K562 (cell line): Measurements from ENCODE around the gene GPR4. TPM values are rescaled to one million over a fixed set of nuclear protein-coding genes. Genes with fewer than 3 reads are reported as not detected.

Source experiments
- LCOR ChIP-seq: sonication (generic); formaldehyde crosslinking; IDR thresholded peaks from 2 replicates; pipeline ENCODE4 v1.8.0; 2022; ENCODE audit warnings: mild to moderate bottlenecking, missing genetic modification reagents
- MCM2 ChIP-seq: fragments of 450-650 bp; IDR thresholded peaks from 2 replicates; pipeline ENCODE4 v1.6.1; 2017; ENCODE audit warnings: low read depth, mild to moderate bottlenecking
- NUFIP1 ChIP-seq: fragments of 450-650 bp; IDR thresholded peaks from 2 replicates; pipeline ENCODE4 v1.6.1; 2018; ENCODE audit not compliant: partially characterized antibody
- PHF20 ChIP-seq: fragments of 450-650 bp; IDR thresholded peaks from 2 replicates; pipeline ENCODE4 v1.6.1; 2018; ENCODE audit not compliant: partially characterized antibody
- POLR3G ChIP-seq: IDR thresholded peaks from 2 replicates; pipeline ENCODE4 v1.6.1; 2011; ENCODE audit not compliant: insufficient read length, insufficient replicate concordance; ENCODE audit errors: extremely low read depth
- RBFOX2 ChIP-seq: fragments of 200-400 bp; formaldehyde crosslinking; IDR thresholded peaks from 2 replicates; pipeline ENCODE4 v1.6.1; 2017; ENCODE audit warnings: low read depth, mild to moderate bottlenecking, low read length, moderate library complexity
- RNF2 ChIP-seq: sonication (generic); IDR thresholded peaks from 2 replicates; pipeline ENCODE4 v1.6.1; 2016
- SNIP1 ChIP-seq: fragments of 450-650 bp; IDR thresholded peaks from 2 replicates; pipeline ENCODE4 v1.7.1; 2017; ENCODE audit warnings: low read depth, mild to moderate bottlenecking
- SRSF1 ChIP-seq: fragments of 200-400 bp; formaldehyde crosslinking; IDR thresholded peaks from 2 replicates; pipeline ENCODE4 v1.6.1; 2017; ENCODE audit warnings: mild to moderate bottlenecking, low read depth, low read length, moderate library complexity
- TFAM ChIP-seq: fragments of 250-450 bp; sonication (Bioruptor Pico); conservative IDR thresholded peaks from 2 replicates; pipeline ENCODE4 v1.5.0; 2021; ENCODE audit warnings: mild to moderate bottlenecking, moderate library complexity
- YY1 ChIP-seq, 3 experiments: IDR thresholded peaks; 2 replicates each; pipeline ENCODE4 v1.6.1; 2011; ENCODE audit warnings: low read length in 2 of 3, mild to moderate bottlenecking in 2 of 3, moderate library complexity in 2 of 3, borderline replicate concordance in 1 of 3, control low read depth in 1 of 3, low read depth in 1 of 3; ENCODE audit not compliant: insufficient read depth in 3 of 3, insufficient replicate concordance in 2 of 3, control insufficient read depth in 1 of 3, insufficient read length in 1 of 3; ENCODE audit errors: extremely low read depth in 1 of 3
- ZNF134 ChIP-seq: fragments of 250-450 bp; sonication (Bioruptor Pico); conservative IDR thresholded peaks from 2 replicates; pipeline ENCODE4 v1.4.0; 2020
- ZNF184 ChIP-seq: sonication (generic); formaldehyde crosslinking; IDR thresholded peaks from 2 replicates; pipeline ENCODE4 v1.5.0; 2020; ENCODE audit warnings: missing genetic modification reagents
- ZNF24 ChIP-seq: fragments of 450-650 bp; IDR thresholded peaks from 2 replicates; pipeline ENCODE4 v1.6.1; 2016
- ZNF311 ChIP-seq: fragments of 250-450 bp; sonication (Bioruptor Pico); IDR thresholded peaks from 2 replicates; pipeline ENCODE4 v1.4.0; 2020; ENCODE audit warnings: mild to moderate bottlenecking, moderate library complexity
- ZNF644 ChIP-seq: fragments of 200-800 bp; sonication (Bioruptor generic); IDR thresholded peaks from 2 replicates; pipeline ENCODE4 v1.6.1; 2016; ENCODE audit warnings: low read depth, missing genetic modification characterization, missing compliant biosample characterization
- polyA plus RNA-seq, 8 experiments: library from polyadenylated mRNA; depleted of rRNA in 4 of 8; stranded (reverse) in 5 of 8; unstranded in 3 of 8; fragments of >200 nt; fragmentation: Nextera tagmentation in 2 of 8; fragmentation: Illumina TruSeq in 1 of 8; extraction: Ambion mirVana in 2 of 8; extraction: Trizol in 1 of 8; gene quantifications; 2 replicates each; pipeline versions ENCODE4 v1.2.1 to v1.2.3, GENCODE V29; 2011 to 2014; ENCODE audit warnings: inconsistent platforms in 1 of 8, missing spikeins in 1 of 8
- total RNA-seq, 7 experiments: library from RNA; depleted of rRNA in 6 of 7; stranded (reverse); fragments of >200 nt in 6 of 7; fragmentation: Illumina TruSeq in 2 of 7; extraction: Trizol in 2 of 7; gene quantifications; 2 replicates each; pipeline versions ENCODE4 v1.2.1 to v1.2.3, GENCODE V29; 2011 to 2021; ENCODE audit warnings: low replicate concordance in 1 of 7
- TF ChIP-seq, protein P1 (sequence below): fragments of 450-650 bp; IDR thresholded peaks from 2 replicates; pipeline ENCODE4 v1.6.1; 2016; ENCODE audit warnings: borderline replicate concordance
- TF ChIP-seq, protein P2 (sequence below): fragments of 250-450 bp; sonication (Bioruptor Pico); IDR thresholded peaks from 2 replicates; pipeline ENCODE4 v1.8.0; 2022; ENCODE audit warnings: inconsistent platforms
- TF ChIP-seq, protein P3 (sequence below), 3 experiments: IDR thresholded peaks in 2 of 3; conservative IDR thresholded peaks in 1 of 3; 2 replicates each; pipeline ENCODE4 v1.5.1; 2011 to 2012; ENCODE audit warnings: low read length in 3 of 3, mild to moderate bottlenecking in 3 of 3, control low read depth in 2 of 3, improper control_type of control experiment in 1 of 3, inconsistent platforms in 1 of 3, low read depth in 1 of 3, mixed read lengths in 1 of 3, moderate library complexity in 1 of 3; ENCODE audit not compliant: insufficient read depth in 2 of 3
- TF ChIP-seq, protein P4 (sequence below): fragments of 250-450 bp; sonication (Bioruptor Pico); IDR thresholded peaks from 2 replicates; pipeline ENCODE4 v1.5.0; 2021
- TF ChIP-seq, protein P5 (sequence below), 2 experiments: fragments of 450-650 bp; conservative IDR thresholded peaks; 2 replicates each; pipeline ENCODE4 v1.6.1; 2017; ENCODE audit warnings: mild to moderate bottlenecking in 2 of 2, moderate library complexity in 2 of 2

GPR4 gene
- total and polyA plus RNA-seq, 9 of the 15 experiments (the other 6 are each of a cell fraction or from before 2014, with no cell fraction given) = 0.03 to 0.09 (median 0.04) TPM; not detected in 5

DNA sequence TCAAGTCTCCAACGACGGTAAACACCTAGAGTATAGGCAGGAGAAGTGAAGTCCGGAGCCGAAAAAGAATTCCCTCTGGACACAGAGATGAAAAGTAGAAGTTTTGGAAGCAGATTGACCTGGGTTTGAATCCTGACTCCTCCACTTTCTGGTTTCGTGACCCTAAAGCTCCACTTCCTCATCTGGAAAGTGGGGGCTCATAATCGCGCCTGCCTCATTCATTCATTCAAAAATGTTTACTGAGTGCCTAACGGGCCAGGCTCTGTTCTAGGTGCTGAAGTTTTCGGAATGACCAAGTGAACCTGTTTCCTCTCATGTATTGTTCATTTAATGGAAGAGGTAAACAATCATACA is 44.3 kb upstream of the GPR4 start (continued):
- no peak for TF ChIP-seq LCOR (CRISPR knock-in tag)
- TF ChIP-seq, protein P1, sequence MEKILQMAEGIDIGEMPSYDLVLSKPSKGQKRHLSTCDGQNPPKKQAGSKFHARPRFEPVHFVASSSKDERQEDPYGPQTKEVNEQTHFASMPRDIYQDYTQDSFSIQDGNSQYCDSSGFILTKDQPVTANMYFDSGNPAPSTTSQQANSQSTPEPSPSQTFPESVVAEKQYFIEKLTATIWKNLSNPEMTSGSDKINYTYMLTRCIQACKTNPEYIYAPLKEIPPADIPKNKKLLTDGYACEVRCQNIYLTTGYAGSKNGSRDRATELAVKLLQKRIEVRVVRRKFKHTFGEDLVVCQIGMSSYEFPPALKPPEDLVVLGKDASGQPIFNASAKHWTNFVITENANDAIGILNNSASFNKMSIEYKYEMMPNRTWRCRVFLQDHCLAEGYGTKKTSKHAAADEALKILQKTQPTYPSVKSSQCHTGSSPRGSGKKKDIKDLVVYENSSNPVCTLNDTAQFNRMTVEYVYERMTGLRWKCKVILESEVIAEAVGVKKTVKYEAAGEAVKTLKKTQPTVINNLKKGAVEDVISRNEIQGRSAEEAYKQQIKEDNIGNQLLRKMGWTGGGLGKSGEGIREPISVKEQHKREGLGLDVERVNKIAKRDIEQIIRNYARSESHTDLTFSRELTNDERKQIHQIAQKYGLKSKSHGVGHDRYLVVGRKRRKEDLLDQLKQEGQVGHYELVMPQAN = peak; percentile 48; the same call in 1 of the 2 replicates
- TF ChIP-seq RBFOX2 = no peak
- TF ChIP-seq ZNF24 = peak; percentile 97
- no peak for TF ChIP-seq ZNF311
- TF ChIP-seq, protein P2, sequence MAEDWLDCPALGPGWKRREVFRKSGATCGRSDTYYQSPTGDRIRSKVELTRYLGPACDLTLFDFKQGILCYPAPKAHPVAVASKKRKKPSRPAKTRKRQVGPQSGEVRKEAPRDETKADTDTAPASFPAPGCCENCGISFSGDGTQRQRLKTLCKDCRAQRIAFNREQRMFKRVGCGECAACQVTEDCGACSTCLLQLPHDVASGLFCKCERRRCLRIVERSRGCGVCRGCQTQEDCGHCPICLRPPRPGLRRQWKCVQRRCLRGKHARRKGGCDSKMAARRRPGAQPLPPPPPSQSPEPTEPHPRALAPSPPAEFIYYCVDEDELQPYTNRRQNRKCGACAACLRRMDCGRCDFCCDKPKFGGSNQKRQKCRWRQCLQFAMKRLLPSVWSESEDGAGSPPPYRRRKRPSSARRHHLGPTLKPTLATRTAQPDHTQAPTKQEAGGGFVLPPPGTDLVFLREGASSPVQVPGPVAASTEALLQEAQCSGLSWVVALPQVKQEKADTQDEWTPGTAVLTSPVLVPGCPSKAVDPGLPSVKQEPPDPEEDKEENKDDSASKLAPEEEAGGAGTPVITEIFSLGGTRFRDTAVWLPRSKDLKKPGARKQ (CRISPR knock-in tag) = no peak
- TF ChIP-seq YY1 (IDR thresholded peaks at IDR 0.05; ENCODE audit: borderline replicate concordance in 1 of 3, control insufficient read depth in 1 of 3, extremely low read depth in 1 of 3, insufficient read depth in 3 of 3, insufficient read length in 1 of 3, insufficient replicate concordance in 2 of 3, low read depth in 1 of 3, low read length in 2 of 3) = no peak
- TF ChIP-seq POLR3G = no peak
- TF ChIP-seq, protein P3, sequence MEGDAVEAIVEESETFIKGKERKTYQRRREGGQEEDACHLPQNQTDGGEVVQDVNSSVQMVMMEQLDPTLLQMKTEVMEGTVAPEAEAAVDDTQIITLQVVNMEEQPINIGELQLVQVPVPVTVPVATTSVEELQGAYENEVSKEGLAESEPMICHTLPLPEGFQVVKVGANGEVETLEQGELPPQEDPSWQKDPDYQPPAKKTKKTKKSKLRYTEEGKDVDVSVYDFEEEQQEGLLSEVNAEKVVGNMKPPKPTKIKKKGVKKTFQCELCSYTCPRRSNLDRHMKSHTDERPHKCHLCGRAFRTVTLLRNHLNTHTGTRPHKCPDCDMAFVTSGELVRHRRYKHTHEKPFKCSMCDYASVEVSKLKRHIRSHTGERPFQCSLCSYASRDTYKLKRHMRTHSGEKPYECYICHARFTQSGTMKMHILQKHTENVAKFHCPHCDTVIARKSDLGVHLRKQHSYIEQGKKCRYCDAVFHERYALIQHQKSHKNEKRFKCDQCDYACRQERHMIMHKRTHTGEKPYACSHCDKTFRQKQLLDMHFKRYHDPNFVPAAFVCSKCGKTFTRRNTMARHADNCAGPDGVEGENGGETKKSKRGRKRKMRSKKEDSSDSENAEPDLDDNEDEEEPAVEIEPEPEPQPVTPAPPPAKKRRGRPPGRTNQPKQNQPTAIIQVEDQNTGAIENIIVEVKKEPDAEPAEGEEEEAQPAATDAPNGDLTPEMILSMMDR (IDR thresholded peaks at IDR 0.05 in 2 of 3, conservative IDR thresholded peaks at IDR 0.05 in 1 of 3; ENCODE audit: insufficient read depth in 2 of 3, low read depth in 1 of 3, low read length in 3 of 3) = no peak
- TF ChIP-seq, protein P4, sequence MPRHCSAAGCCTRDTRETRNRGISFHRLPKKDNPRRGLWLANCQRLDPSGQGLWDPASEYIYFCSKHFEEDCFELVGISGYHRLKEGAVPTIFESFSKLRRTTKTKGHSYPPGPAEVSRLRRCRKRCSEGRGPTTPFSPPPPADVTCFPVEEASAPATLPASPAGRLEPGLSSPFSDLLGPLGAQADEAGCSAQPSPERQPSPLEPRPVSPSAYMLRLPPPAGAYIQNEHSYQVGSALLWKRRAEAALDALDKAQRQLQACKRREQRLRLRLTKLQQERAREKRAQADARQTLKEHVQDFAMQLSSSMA (CRISPR knock-in tag) = no peak
- no peak for TF ChIP-seq NUFIP1
- TF ChIP-seq MCM2 = no peak
- TF ChIP-seq TFAM (CRISPR knock-in tag) = no peak
- TF ChIP-seq ZNF644 (tag) = no peak
- no peak for TF ChIP-seq PHF20
- TF ChIP-seq, protein P5, sequence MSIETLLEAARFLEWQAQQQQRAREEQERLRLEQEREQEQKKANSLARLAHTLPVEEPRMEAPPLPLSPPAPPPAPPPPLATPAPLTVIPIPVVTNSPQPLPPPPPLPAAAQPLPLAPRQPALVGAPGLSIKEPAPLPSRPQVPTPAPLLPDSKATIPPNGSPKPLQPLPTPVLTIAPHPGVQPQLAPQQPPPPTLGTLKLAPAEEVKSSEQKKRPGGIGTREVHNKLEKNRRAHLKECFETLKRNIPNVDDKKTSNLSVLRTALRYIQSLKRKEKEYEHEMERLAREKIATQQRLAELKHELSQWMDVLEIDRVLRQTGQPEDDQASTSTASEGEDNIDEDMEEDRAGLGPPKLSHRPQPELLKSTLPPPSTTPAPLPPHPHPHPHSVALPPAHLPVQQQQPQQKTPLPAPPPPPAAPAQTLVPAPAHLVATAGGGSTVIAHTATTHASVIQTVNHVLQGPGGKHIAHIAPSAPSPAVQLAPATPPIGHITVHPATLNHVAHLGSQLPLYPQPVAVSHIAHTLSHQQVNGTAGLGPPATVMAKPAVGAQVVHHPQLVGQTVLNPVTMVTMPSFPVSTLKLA (conservative IDR thresholded peaks at IDR 0.05) = peak in 1 of 2 experiments; percentile 39; a peak in 3 of 4 replicates
- no peak for TF ChIP-seq SRSF1
- no peak for TF ChIP-seq ZNF184 (CRISPR knock-in tag)
- TF ChIP-seq ZNF134 (CRISPR knock-in tag) = no peak
- no peak for TF ChIP-seq SNIP1
- 0 out of 2 replicates have a peak, but pooled peaks have one; percentile 10 for TF ChIP-seq RNF2
